GM21576 (cell line): ENCODE results near the gene POMGNT2.
"Not testable (repeated sequence)": the region's sequence is repeated elsewhere in the genome, so short reads cannot be mapped to it uniquely, and the experiment has no call there.

ENCODE experiments used
- ATAC-seq: cut with Tn5 transposase; IDR thresholded peaks from one replicate; pipeline ENCODE4 v1.9.1; 2021; ENCODE audit warnings: mild to moderate bottlenecking, moderate library complexity; ENCODE audit not compliant: unreplicated experiment

POMGNT2 gene

GRCh38 chr3:43077261-43077660 is 28.6 kb downstream of the POMGNT2 start:
- ATAC-seq: no peak

- ATAC-seq: no peak
Observed at GRCh38 chr3:43076857-43077256, 29.0 kb downstream of the POMGNT2 start.

DNA sequence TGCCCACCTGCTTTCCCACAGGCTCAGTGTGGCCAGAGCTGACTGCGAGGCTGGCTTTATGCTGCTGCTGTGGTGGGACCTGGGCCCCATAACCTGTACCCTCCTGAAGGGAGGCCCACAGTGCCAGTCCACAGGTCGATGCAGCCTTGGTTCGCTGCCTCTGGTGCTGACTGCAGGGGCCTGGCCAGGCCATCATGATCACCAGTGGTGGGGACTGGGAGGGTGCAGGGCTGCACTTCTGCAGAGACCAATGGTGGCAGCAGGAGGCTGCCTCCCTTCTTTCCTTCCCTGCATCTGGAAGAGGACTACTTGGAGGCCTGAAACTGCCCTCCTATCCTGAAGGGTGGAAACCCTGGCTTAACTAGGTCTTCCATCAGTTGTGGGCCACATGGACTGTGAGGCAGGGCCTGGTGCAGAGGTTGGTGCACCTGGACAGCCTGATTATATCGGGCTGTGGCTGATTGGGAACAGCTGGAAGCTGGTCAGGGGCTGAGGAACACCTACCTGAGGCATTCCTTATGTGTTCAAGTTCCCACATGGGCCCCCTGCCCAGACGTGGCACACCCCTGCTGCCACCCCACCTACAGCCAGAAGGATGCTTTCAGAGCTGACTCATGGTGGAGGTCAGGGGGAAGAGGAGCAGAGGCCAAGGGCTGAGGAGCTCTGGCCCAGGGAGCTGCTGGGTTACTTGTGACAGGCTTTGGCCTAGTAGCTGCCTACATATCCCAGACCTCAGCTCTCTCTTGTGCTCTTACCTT is 29.8 kb downstream of the POMGNT2 start:
- ATAC-seq: no peak

GRCh38 chr3:43074901-43075689 is 30.8 kb downstream of the POMGNT2 start:
- ATAC-seq: no peak

DNA sequence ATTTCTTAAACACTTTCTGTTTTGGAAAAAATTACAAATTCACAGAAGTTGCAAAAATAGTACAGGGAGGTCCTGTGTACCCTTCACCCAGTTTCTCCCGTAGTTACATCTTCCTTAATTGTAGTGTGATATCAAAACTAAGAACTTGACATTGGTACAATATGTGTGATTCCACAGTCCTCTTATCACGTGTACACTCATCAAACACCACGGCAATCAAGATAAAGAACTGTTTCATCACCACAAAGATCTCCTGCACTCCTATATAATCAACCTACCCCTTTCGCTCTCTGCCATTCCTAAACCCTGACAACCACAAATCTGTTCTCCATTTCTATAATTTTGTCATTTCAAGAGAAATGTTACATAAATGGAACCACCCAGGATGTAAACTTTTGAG is 31.4 kb downstream of the POMGNT2 start:
- no peak for ATAC-seq

GRCh38 chr3:43073836-43074220 is 32.1 kb downstream of the POMGNT2 start:
- no peak for ATAC-seq

GRCh38 chr3:43073116-43073835 is 32.6 kb downstream of the POMGNT2 start:
- ATAC-seq: no peak

- ATAC-seq: no peak
Observed at GRCh38 chr3:43072361-43072760, 33.5 kb downstream of the POMGNT2 start.

GRCh38 chr3:43071313-43071893 is 34.5 kb downstream of the POMGNT2 start:
- no peak for ATAC-seq

DNA sequence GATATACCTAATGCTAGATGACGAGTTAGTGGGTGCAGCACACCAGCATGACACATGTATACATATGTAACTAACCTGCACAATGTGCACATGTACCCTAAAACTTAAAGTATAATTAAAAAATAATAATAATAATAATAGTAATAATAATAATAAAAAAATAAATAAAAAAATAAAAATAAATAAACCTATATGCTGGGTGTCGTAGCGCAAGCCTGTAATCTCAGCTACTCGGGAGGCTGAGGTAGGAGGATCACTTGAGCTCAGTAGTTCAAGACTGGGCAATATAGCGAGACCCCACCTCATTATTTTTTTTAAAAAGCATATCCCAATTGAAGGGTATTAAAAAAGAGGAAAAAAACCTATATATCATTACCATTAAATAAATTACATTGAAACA is 35.2 kb downstream of the POMGNT2 start:
- ATAC-seq: not testable (repeated sequence)

- no peak for ATAC-seq
Observed at GRCh38 chr3:43063114-43063513, 42.8 kb downstream of the POMGNT2 start.

- ATAC-seq: no peak
Observed at GRCh38 chr3:43062564-43063040, 43.3 kb downstream of the POMGNT2 start.

GRCh38 chr3:43062040-43062563 is 43.8 kb downstream of the POMGNT2 start:
- ATAC-seq: no peak

GRCh38 chr3:43061101-43061895 is 44.6 kb downstream of the POMGNT2 start:
- no peak for ATAC-seq

DNA sequence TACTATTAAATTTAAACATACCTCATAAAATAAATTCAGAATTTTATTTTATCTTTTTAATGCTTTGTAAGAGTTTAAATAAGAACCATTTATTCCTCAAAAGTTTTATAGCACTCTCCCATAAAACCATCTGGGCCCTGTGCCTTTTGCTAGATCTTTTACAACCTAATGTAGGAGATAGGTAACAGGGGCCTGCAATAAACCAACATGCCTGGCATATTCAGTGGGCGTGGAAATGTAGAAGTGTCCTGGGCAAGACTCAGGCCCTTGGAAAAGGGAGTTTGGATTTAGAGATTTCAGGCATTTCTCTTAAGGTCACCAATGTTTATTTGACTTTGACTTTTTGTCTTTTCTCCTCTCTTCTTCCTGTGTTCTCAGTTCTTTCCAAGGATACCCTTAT is 46.4 kb downstream of the POMGNT2 start:
- ATAC-seq: no peak

GRCh38 chr3:43055806-43056770 is 49.8 kb downstream of the POMGNT2 start:
- ATAC-seq: no peak

DNA sequence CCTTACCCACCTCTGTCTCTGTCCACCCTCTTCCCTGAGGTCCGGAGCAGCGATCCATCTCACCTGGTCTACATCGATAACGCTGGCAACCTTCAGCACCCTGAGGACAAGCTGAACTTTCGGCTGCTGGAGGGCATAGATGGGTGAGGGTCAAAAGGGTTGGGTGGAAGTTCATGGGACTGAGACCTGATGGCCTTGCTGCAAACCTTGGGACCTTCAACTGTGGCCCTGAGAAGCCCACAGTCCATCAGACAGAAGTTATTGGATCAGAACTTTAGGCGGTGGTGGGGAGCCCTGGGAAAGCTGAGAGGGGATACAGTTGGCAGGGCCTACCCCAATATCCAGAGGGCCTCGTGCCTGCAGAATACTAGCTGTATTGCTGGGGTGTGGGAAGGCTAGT is 50.5 kb downstream of the POMGNT2 start:
- no peak for ATAC-seq

GRCh38 chr3:43054754-43055153 is 51.1 kb downstream of the POMGNT2 start:
- no peak for ATAC-seq

- ATAC-seq: no peak
Observed at GRCh38 chr3:43053291-43053690, 52.6 kb downstream of the POMGNT2 start.
